NCI-H2227 (cell line): Measurements from ENCODE around the gene SRMS.
"Not testable (repeated sequence)": the region's sequence is repeated elsewhere in the genome, so short reads cannot be mapped to it uniquely, and the experiment has no call there.

Source experiments
- DNase-seq: peaks from one replicate; lab custom pipeline; 2025; ENCODE audit not compliant: unreplicated experiment; lab: John Stamatoyannopoulos, UW

Gene SRMS

DNA sequence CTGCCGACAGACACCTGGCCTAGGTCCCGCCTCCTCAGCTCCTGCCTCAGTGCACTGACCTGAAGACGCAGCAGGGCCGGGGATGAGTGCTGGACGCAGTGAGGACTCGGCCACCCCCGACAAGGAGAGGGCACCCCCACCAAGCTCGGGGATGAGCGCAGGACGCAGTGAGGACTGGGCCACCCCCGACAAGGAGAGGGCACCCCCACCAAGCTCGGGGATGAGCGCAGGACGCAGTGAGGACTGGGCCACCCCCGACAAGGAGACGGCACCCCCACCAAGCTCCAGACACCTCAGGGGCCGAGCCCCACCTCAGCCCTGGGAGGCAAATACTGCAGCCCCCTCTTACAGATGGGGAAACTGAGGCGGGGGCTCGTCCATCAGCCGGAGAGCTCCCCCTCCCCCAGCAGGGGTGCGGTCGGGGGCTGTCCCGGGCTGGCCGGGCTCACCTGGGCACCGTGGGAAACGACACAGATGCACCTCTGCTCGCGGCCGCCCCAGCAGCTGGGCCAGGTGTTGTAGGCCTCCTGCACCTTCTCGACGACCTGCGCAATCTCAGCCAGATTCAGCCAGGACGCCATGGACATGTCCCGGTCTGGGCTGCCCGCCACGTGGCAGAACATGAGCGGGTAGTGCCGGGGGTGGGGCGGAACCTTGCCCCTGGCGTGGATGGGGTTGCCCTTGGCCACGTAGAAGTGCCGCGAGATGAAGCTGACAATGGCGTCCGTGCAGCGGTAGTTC lies 19.0 kb upstream of the SRMS start:
- no peak for DNase-seq

- DNase-seq, result no peak
Measured at GRCh38 chr20:63565699-63566335, 18.3 kb upstream of the SRMS start.

GRCh38 chr20:63565021-63565698 lies 17.6 kb upstream of the SRMS start:
- no peak for DNase-seq

DNA sequence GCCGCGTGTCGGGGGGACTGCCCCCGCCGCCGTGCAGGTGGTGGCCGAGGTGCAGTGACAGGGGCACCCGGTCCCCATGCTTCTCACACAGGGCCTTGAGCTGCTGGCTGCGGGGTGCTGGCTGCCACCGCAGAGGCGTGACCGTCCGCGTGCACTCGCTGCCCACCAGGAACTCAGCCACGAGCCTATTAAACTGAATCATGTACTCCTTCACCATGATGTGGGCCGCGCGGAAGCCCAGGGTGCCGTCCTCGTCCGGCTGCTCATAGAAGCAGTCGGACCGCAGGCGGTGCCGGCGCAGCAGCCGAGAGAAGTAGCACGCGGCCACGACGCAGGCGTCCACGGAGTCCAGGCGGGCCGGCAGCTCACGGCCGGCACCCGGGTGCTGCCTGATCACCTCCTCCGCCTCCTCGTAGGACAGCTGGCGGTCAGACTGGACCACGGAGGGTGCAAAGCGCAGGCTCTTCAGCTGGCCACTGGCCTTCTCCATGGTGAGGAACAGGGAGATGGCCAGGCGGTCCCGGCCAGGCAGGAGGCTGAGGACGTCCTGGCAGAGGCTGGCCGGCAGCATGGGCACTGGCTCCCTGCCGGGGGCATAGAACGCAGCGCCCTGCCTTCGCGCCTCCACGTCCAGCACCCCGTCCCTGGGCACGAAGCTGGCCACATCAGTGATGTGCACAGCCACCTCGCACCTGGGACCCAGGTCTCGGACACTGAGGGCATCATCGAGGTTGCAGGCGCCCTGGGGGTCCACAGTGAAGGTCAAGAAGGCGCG lies 16.7 kb upstream of the SRMS start:
- no peak for DNase-seq

DNA sequence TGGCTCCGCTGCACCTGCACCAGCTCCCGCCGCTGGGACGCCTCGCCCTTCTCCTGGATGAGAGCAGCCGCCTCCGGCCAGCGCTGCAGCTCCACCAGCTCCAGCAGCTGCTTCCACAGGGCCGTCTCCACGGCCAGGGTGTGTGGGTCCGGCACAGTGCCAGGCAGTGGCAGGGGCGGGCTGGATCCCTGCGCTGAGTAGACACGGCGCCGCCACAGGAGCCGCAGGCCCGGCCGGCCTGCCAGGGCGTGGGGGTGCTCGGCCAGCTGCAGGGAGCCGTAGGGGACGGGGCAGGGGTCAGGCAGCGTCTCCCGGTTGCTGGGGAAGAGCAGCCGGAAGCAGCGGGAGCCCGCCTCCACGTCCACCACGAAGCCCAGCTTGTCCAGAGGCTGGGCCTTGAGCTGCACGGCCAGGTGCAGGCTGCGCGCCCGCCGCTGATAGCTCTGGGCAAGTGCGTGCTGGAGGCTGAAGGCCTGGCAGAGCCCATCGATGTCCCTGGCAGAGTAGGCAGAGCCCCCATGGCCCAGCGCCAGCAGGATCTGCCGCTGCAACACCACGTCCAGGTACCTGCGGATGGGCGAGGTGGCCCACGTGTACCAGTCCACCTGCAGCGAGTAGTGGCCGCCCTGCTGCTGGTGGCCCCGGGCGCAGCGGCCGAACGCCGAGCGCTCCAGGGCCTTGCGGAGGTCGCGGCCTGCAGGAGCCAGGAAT lies 15.8 kb upstream of the SRMS start:
- DNase-seq, result no peak

DNA sequence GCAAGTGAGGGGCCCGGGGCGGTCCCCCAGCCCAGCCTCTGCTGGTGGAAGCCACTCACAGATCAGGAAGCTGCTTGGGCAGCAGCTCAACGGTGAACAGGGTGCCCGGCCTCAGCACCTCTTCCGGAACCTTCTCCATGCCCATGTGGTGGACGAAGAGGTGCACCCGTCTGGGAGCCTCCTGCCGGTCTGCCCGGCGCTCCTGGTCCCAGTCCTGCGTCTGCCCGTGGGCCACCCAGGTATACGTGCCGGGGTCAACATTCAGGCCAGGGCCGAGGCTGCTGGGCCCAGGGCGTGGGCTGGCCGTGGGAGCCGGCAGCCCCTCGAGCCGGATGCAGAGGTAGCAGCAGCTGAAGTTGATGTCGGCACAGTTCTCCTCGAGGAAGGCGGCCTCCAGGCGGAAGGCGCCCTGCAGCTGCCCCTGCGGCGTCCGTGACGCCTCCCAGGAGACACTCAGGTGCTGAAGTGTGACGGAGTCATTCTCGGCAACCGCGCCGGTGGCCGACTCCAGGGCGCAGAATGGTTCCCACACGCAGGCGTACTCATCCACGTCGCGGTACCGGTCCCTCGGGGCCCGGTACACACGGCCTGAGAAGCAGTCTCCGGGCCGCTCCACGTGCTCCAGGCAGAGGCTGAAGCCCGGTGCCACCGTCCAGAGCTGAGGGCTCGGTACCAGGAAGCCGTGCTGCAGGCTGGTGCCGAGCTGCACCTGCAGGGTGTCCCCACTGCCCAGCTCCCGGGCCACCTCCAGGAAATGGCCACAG lies 15.1 kb upstream of the SRMS start:
- DNase-seq, result no peak

GRCh38 chr20:63561624-63562396 lies 14.3 kb upstream of the SRMS start:
- DNase-seq, result no peak

DNA sequence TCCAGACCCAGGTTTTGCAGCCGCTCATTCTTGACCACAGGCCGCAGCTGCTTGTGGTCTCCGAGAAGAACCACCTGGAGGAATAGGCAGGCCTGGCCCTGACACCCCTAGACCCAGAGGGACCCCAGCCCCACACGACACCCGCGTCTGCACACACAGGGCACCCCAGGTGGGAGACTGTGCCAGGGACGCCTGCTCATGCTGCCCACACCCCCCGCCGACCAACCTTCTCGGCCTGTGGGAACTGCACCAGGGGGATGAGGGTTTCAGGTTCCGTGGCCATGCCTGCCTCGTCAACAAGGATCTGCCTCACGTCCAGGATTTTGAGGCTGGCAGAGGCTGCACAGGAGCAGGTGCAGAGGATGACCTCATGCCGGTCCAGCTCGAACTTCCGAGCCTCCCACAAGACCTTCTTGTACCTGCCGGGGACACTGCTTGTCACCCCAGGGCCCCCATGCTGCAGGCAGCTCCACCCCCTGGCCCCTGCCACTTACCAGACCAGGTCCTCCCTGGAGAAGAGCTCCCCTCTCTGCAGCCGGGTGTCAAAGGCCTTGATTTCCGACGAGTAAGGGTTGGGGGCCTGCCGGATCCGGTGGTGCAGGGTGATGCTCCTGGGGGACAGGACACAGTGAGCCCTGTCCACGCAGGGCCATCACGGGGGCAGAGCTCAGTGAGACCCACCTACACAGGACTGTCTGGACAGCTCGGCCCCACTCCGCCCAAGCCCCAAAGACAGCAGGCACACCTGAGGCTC lies 13.5 kb upstream of the SRMS start:
- no peak for DNase-seq

- DNase-seq, result no peak
Measured at GRCh38 chr20:63560333-63560805, 12.8 kb upstream of the SRMS start.

GRCh38 chr20:63559485-63560332 lies 12.2 kb upstream of the SRMS start:
- not testable (repeated sequence) for DNase-seq

GRCh38 chr20:63558804-63559484 lies 11.4 kb upstream of the SRMS start:
- DNase-seq, result no peak

GRCh38 chr20:63557481-63557891 lies 9.9 kb upstream of the SRMS start:
- DNase-seq, result no peak

DNA sequence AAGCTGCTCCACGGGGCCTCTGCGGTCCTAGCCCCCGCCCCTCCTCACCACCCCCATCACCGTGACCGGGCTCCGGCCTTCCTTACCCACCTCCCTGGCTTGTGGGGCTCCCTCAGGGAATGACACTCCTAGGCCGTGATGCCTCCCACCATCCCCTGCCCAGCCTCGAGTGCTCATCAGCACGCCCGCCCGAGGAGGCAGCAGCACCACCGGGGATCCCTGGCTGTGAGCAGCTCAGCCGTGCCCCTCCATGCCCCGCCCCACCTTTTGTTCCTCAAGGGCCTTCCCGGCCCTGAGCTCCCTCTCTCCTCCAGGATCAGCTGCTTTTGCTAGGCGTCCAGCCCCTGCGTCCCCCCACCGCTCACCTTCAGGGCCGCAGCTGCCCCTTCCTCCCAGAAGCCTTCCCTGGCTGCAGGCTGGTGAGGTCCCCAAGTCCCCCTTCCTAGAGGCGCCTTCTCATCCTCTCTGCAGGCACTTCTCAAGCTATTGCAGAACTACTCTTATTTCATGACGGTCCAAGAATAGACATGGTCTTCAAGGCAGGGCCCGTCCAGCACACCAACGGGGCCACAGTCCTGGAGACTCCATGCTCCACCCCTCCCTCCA lies 9.4 kb upstream of the SRMS start:
- DNase-seq, result no peak

- no peak for DNase-seq
Measured at GRCh38 chr20:63555661-63556381, 8.3 kb upstream of the SRMS start.

DNA sequence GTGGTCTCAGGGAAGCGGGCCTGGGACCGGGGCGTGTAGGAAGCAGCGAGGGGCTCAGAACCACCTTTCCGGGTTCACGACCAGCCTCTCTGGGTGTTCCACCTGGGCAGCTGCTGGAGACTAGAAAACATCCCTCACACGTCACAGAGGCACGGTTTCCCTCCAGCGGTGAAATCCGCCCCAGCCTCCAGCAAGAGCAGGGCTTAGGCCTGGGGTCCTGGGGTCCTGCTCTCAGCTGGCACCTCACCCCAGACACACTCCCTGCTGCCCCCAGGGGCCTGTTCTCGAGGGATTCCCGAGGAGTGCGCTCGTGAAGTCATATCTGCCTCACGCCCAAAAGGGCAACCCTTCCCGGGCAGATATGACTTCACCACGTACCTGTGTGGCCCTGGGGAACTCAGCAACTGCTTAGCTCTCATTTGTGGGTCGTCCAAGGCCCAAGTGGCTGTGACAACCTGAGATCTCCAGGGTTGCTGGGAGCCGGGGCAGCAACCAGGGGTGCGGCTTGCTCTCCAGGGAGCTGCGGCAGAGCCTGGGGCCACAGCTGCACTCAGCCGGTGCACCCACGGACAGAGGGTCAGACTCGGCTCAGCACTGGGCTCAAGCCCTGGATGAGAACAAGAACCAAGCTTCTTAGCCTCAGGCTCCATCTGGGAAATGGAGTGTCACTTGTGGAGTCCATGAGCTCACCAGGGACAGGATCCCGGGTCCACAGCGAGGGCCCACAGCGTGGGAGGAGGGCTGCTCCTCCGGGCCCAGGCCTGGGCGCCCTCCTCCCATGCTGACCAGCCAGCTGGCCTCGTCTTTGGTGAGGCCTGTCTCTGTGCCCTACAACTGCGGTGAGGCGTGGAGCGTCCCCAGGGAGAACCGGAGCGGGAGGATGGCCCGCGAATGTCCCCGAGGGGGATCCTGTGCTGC lies 7.1 kb upstream of the SRMS start:
- no peak for DNase-seq
